ENCODE results near the gene PRDM11. TPM values are rescaled to one million over a fixed set of nuclear protein-coding genes. Genes with fewer than 3 reads are reported as not detected.

PRDM11 gene
- total RNA-seq, 1 experiment from 2014 or later = 27.4 TPM

GRCh38 chr11:45141631-45142030 is 4.8 kb upstream of the PRDM11 start:
- CTCF ChIA-PET = no interaction called here
- H3K9me3 ChIP-seq (ENCODE audit: control insufficient read depth, insufficient read depth, low read depth, low read length) = no peaks in the 10 kb centered on the region
- DNase-seq (ENCODE audit: low read depth, low spot score) (no peak), ATAC-seq (no peak)
- H3K27ac ChIP-seq (ENCODE audit: low read length) = no peak overlapping the region
- H3K4me3 ChIP-seq (ENCODE audit: low read depth in 2 of 2, low read length in 2 of 2) = no peak overlapping the region
- BruUV-seq (replicated peaks) = no TSS peak
- no peaks in the 10 kb centered on the region for H3K36me3 ChIP-seq (ENCODE audit: control insufficient read depth, insufficient read depth, low read length)
- H3K4me1 ChIP-seq (ENCODE audit: control insufficient read depth, insufficient read depth, low read length) = peaks cover 6% of the 10 kb centered on the region
- intact Hi-C loops (cut with micrococcal nuclease; ENCODE audit: unreplicated experiment) = no loop called here
- in situ Hi-C loops (cut with HindIII; ENCODE audit: low pct_unique_long_range_greater_than_20kb, low sequenced_read_pairs) = no loop called here
- POLR2A ChIA-PET = no interaction called here
- TF ChIP-seq POLR2AphosphoS5 (IDR thresholded peaks at IDR 0.05; ENCODE audit: low read depth, low read length) (no peak), REST (IDR thresholded peaks at IDR 0.05; ENCODE audit: insufficient read depth in 1 of 2, low read depth in 2 of 2, low read length in 1 of 2) (no peak), SIN3A (IDR thresholded peaks at IDR 0.05; ENCODE audit: borderline replicate concordance, insufficient read depth, low read depth, low read length) (no peak), TCF7L2 (IDR thresholded peaks at IDR 0.05; ENCODE audit: low read depth, low read length) (no peak), CTCF (IDR thresholded peaks at IDR 0.05) (no peak)
- H3K27me3 ChIP-seq (ENCODE audit: control insufficient read depth, insufficient read depth, low read length) = peaks cover 18% of the 10 kb centered on the region

GRCh38 chr11:45142241-45143055 is 4.0 kb upstream of the PRDM11 start:
- no peak overlapping the region for H3K27ac ChIP-seq (ENCODE audit: low read length)
- in situ Hi-C loops (cut with HindIII; ENCODE audit: low pct_unique_long_range_greater_than_20kb, low sequenced_read_pairs) = no loop called here
- POLR2A ChIA-PET = interaction anchor here (0.6 kb wide), 1 partner anchor 9 kb away, joined by 3 read pairs; no protein-coding TSS in a partner anchor

More at GRCh38 chr11:45142241-45143055, 4.0 kb upstream of the PRDM11 start:
- Histone ChIP-seq H3K27me3 (ENCODE audit: control insufficient read depth, insufficient read depth, low read length) (peaks cover 18% of the 10 kb centered on the region), H3K4me1 (ENCODE audit: control insufficient read depth, insufficient read depth, low read length) (peaks cover 7% of the 10 kb centered on the region), H3K9me3 (ENCODE audit: control insufficient read depth, insufficient read depth, low read depth, low read length) (no peaks in the 10 kb centered on the region), H3K4me3 (ENCODE audit: low read depth in 2 of 2, low read length in 2 of 2) (no peak overlapping the region), H3K36me3 (ENCODE audit: control insufficient read depth, insufficient read depth, low read length) (no peaks in the 10 kb centered on the region)
- BruUV-seq (replicated peaks) = no TSS peak
- no peak for ATAC-seq
- intact Hi-C loops (cut with micrococcal nuclease; ENCODE audit: unreplicated experiment) = no loop called here
- TF ChIP-seq POLR2AphosphoS5 (IDR thresholded peaks at IDR 0.05; ENCODE audit: low read depth, low read length) (no peak), TCF7L2 (IDR thresholded peaks at IDR 0.05; ENCODE audit: low read depth, low read length) (no peak), SIN3A (IDR thresholded peaks at IDR 0.05; ENCODE audit: borderline replicate concordance, insufficient read depth, low read depth, low read length) (no peak), REST (IDR thresholded peaks at IDR 0.05; ENCODE audit: insufficient read depth in 1 of 2, low read depth in 2 of 2, low read length in 1 of 2) (no peak), CTCF (IDR thresholded peaks at IDR 0.05) (no peak)
- no peak for DNase-seq (ENCODE audit: low read depth, low spot score)
- CTCF ChIA-PET = no interaction called here
